HepG2 (cell line): ENCODE measurements around the gene ITGAE. TPM values are rescaled to one million over a fixed set of nuclear protein-coding genes. Genes with fewer than 3 reads are reported as not detected.

Experiments used
- ATAC-seq: fragments of 200-7000 bp; cut with Tn5 transposase; 3 replicates; pipeline ENCODE4 v1.9.1; 2020; ENCODE audit warnings: mild to moderate bottlenecking, moderate library complexity
- BruUV-seq: library from RNA; stranded (reverse); fragments of 400-500 nt; replicated peaks from 2 replicates; lab custom pipeline; 2021; lab: Mats Ljungman, UMichigan
- CTCF ChIA-PET: fragments of 300-600 bp; formaldehyde crosslinking; extraction: SDS; loops from one replicate; lab custom pipeline; 2021; ENCODE audit warnings: low total read pairs, inconsistent platforms, low intra/inter-chr PET ratio; lab: Yijun Ruan, JAX
- POLR2A ChIA-PET: fragments of 350-600 bp; sonication (Branson Sonifier 250); formaldehyde crosslinking; loops from one replicate; lab custom pipeline; 2020; ENCODE audit warnings: antibody characterized with exemption, inconsistent platforms; lab: Yijun Ruan, JAX
- DNase-seq: peaks from one replicate; pipeline ENCODE4 v3.0.0-alpha.2; 2015; ENCODE audit warnings: low spot score
- FAIRE-seq: peaks from 3 replicates; lab custom pipeline; 2011; peaks lifted over from hg19 to GRCh38; lab: Jason Lieb, UNC
- H2AFZ ChIP-seq: one replicate; pipeline ENCODE4 v1.6.1; 2011; ENCODE audit warnings: low read length, inconsistent platforms
- H3K27ac ChIP-seq: fragments of 300-600 bp; 3 replicates; pipeline ENCODE4 v1.8.0; 2011; ENCODE audit warnings: mixed run types, mild to moderate bottlenecking, mixed read lengths, low read length, inconsistent platforms; ENCODE audit not compliant: insufficient read depth; ENCODE audit errors: extremely low read length
- H3K27me3 ChIP-seq, 2 experiments: fragments of 200-600 bp in 1 of 2; 2 replicates in 1 of 2; 3 replicates in 1 of 2; pipeline versions ENCODE4 v1.6.0 to v1.8.0; 2011; ENCODE audit warnings: low read length in 2 of 2, mild to moderate bottlenecking in 2 of 2, moderate library complexity in 2 of 2, inconsistent platforms in 1 of 2; ENCODE audit not compliant: insufficient read depth in 2 of 2, control insufficient read depth in 1 of 2
- H3K36me3 ChIP-seq, 2 experiments: fragments of 200-600 bp in 1 of 2; replicated peaks in 1 of 2; 2 replicates in 1 of 2; 3 replicates in 1 of 2; pipeline versions ENCODE4 v1.5.1 to v1.8.0; 2011; ENCODE audit warnings: low read length in 2 of 2, inconsistent platforms in 1 of 2; ENCODE audit not compliant: insufficient read depth in 2 of 2, control insufficient read depth in 1 of 2
- H3K4me1 ChIP-seq: 2 replicates; pipeline ENCODE4 v1.5.1; 2012; ENCODE audit warnings: low read length, inconsistent platforms; ENCODE audit not compliant: insufficient read depth
- H3K4me2 ChIP-seq: 2 replicates; pipeline ENCODE4 v1.6.0; 2011; ENCODE audit warnings: low read depth, low read length, inconsistent platforms
- H3K4me3 ChIP-seq, 3 experiments: fragments of 200-600 bp in 1 of 3; sonication (generic), shearing (Covaris generic) in 1 of 3; replicated peaks in 1 of 3; 2 replicates each; pipeline ENCODE4 v1.5.1; 2011 to 2016; ENCODE audit warnings: low read length in 3 of 3, inconsistent platforms in 2 of 3, low read depth in 2 of 3, mild to moderate bottlenecking in 2 of 3, control low read depth in 1 of 3, mixed read lengths in 1 of 3; ENCODE audit not compliant: insufficient read depth in 1 of 3
- H3K79me2 ChIP-seq: one replicate; pipeline ENCODE4 v1.6.1; 2011; ENCODE audit warnings: low read length, inconsistent platforms; ENCODE audit not compliant: insufficient read depth
- H3K9ac ChIP-seq: 2 replicates; pipeline ENCODE4 v1.6.0; 2011; ENCODE audit warnings: mild to moderate bottlenecking, low read depth, low read length, inconsistent platforms; ENCODE audit not compliant: insufficient read depth
- H3K9me3 ChIP-seq: 2 replicates; pipeline ENCODE4 v1.5.1; 2012; ENCODE audit warnings: mild to moderate bottlenecking, low read length
- H4K20me1 ChIP-seq: 2 replicates; pipeline ENCODE4 v1.6.0; 2011; ENCODE audit warnings: inconsistent platforms, mild to moderate bottlenecking, low read length, moderate library complexity; ENCODE audit not compliant: insufficient read depth
- BRF2 ChIP-seq: sonication (generic); formaldehyde crosslinking; IDR thresholded peaks from 2 replicates; pipeline ENCODE4 v1.8.1; 2022; ENCODE audit warnings: mild to moderate bottlenecking, missing genetic modification reagents
- CAMTA2 ChIP-seq: sonication (generic); formaldehyde crosslinking; IDR thresholded peaks from 2 replicates; pipeline ENCODE4 v1.4.0; 2020; ENCODE audit warnings: mild to moderate bottlenecking, missing genetic modification reagents, borderline replicate concordance
- KDM5B ChIP-seq: sonication (generic); formaldehyde crosslinking; IDR thresholded peaks from 2 replicates; pipeline ENCODE4 v1.4.0; 2020; ENCODE audit warnings: missing genetic modification reagents, mild to moderate bottlenecking, borderline replicate concordance
- RARG ChIP-seq: sonication (generic); formaldehyde crosslinking; IDR thresholded peaks from 2 replicates; pipeline ENCODE4 v1.4.0; 2020; ENCODE audit warnings: low read depth, mild to moderate bottlenecking, missing genetic modification reagents
- STAG1 ChIP-seq: sonication (generic); formaldehyde crosslinking; IDR thresholded peaks from 2 replicates; pipeline ENCODE4 v1.4.0; 2020; ENCODE audit warnings: missing genetic modification reagents
- ZNF121 ChIP-seq: sonication (generic); formaldehyde crosslinking; IDR thresholded peaks from 2 replicates; pipeline ENCODE4 v1.5.0; 2020; ENCODE audit warnings: mild to moderate bottlenecking, missing genetic modification reagents
- ZNF687 ChIP-seq: sonication (generic); formaldehyde crosslinking; IDR thresholded peaks from 2 replicates; pipeline ENCODE4 v1.5.1; 2020; ENCODE audit warnings: mild to moderate bottlenecking, missing genetic modification reagents, moderate library complexity
- WGBS: methylation state at CpG from one replicate; pipeline ENCODE4 v1.1.6; 2017; ENCODE audit warnings: low lambda C conversion rate; 5-methylcytosine and 5-hydroxymethylcytosine counted together
- in situ Hi-C: cut with HindIII; loops from 2 replicates; pipeline ENCODE4 v1.10.0; 2017; ENCODE audit warnings: low pct_unique_long_range_greater_than_20kb; ENCODE audit not compliant: extremely low pct_ligation_motif_present
- intact Hi-C: fragments of 100-400 bp; cut with micrococcal nuclease; formaldehyde crosslinking; loops from one replicate; pipeline ENCODE4 v1.10.0; 2022; ENCODE audit not compliant: unreplicated experiment
- polyA plus RNA-seq, 8 experiments: library from polyadenylated mRNA; depleted of rRNA in 3 of 8; stranded (reverse) in 7 of 8; unstranded in 1 of 8; fragments of >200 nt; fragmentation: Illumina TruSeq in 4 of 8; extraction: Trizol in 4 of 8; gene quantifications; 2 replicates each; pipeline versions ENCODE4 v1.2.1 to v1.2.3, GENCODE V29; 2011 to 2016; ENCODE audit warnings: low read depth in 4 of 8, missing spikeins in 1 of 8, mixed read lengths in 1 of 8; ENCODE audit not compliant: insufficient read depth in 1 of 8
- total RNA-seq, 5 experiments: library from RNA; depleted of rRNA; stranded (reverse); fragments of >200 nt; fragmentation: Illumina TruSeq; extraction: Trizol; gene quantifications; 2 replicates each; pipeline ENCODE4 v1.2.3, GENCODE V29; 2016; ENCODE audit warnings: low read depth in 1 of 5
- TF ChIP-seq, protein P1 (sequence below): sonication (generic); formaldehyde crosslinking; IDR thresholded peaks from 2 replicates; pipeline ENCODE4 v1.5.0; 2020; ENCODE audit warnings: mild to moderate bottlenecking, missing genetic modification reagents, moderate library complexity

The ITGAE gene
- total and polyA plus RNA-seq, 2 of the 13 experiments (the other 11 are each of a cell fraction or from before 2014, with no cell fraction given) = 42.3 to 49.0 TPM

DNA sequence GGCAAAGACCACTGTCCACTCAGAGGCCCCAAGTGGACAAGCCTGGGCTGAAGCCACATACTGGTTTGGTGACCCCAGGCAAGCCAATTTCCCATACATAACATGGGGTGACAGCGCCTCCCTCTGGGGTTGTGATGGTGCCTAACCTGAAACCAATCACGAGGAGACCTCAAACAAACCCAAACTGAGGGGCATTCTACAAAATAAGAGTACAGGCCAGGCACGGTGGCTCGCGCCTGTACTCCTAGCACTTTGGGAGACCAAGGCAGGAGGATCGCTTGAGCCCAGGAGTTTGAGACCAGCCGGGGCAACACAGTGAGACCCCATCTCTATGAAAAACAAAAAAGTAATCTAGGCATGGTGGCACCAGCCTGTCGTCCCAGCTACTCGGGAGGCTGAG lies 108.6 kb downstream of the ITGAE start:
- ChIA-PET CTCF (no interaction called here), POLR2A (no interaction called here)
- Histone ChIP-seq H3K36me3 (no peaks in the 10 kb centered on the region), H2AFZ (no peak overlapping the region), H3K27ac (no peak overlapping the region), H3K4me3 (no peak overlapping the region), H3K9ac (no peak overlapping the region), H3K9me3 (no peaks in the 10 kb centered on the region), H4K20me1 (no peaks in the 10 kb centered on the region), H3K4me2 (no peak overlapping the region), H3K27me3 (peaks cover 0 to 22% of the 10 kb centered on the region in 2 experiments; a peak in 2 of 5 replicates), H3K79me2 (no peaks in the 10 kb centered on the region), H3K4me1 (peaks cover 17% of the 10 kb centered on the region)
- intact Hi-C loops (no loop called here), in situ Hi-C loops (no loop called here)
- WGBS = 71% methylated on average over 9 of the region's 9 CpGs
- DNase-seq = no peak
- no peak for ATAC-seq
- no peak for TF ChIP-seq KDM5B (CRISPR knock-in tag)
- TF ChIP-seq, protein P1, sequence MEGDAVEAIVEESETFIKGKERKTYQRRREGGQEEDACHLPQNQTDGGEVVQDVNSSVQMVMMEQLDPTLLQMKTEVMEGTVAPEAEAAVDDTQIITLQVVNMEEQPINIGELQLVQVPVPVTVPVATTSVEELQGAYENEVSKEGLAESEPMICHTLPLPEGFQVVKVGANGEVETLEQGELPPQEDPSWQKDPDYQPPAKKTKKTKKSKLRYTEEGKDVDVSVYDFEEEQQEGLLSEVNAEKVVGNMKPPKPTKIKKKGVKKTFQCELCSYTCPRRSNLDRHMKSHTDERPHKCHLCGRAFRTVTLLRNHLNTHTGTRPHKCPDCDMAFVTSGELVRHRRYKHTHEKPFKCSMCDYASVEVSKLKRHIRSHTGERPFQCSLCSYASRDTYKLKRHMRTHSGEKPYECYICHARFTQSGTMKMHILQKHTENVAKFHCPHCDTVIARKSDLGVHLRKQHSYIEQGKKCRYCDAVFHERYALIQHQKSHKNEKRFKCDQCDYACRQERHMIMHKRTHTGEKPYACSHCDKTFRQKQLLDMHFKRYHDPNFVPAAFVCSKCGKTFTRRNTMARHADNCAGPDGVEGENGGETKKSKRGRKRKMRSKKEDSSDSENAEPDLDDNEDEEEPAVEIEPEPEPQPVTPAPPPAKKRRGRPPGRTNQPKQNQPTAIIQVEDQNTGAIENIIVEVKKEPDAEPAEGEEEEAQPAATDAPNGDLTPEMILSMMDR (CRISPR knock-in tag) = peak; percentile 42
- TF ChIP-seq ZNF121 (CRISPR knock-in tag) = peak; percentile 71
- TF ChIP-seq CAMTA2 = no peak
- TF ChIP-seq STAG1 (CRISPR knock-in tag) = peak; percentile 27; the same call in 1 of the 2 replicates
- no TSS peak for BruUV-seq
- no peak for FAIRE-seq

- Histone ChIP-seq H3K79me2 (no peaks in the 10 kb centered on the region), H3K4me2 (no peak overlapping the region), H3K9me3 (no peaks in the 10 kb centered on the region), H2AFZ (no peak overlapping the region), H3K27ac (no peak overlapping the region), H3K9ac (no peak overlapping the region), H3K36me3 (no peaks in the 10 kb centered on the region), H3K27me3 (peaks cover 0 to 17% of the 10 kb centered on the region in 2 experiments; a peak in 2 of 5 replicates), H3K4me1 (peaks cover 17% of the 10 kb centered on the region), H3K4me3 (no peak overlapping the region), H4K20me1 (no peaks in the 10 kb centered on the region)
- no TSS peak for BruUV-seq
- CTCF ChIA-PET = no interaction called here
- POLR2A ChIA-PET = interaction anchor here (0.7 kb wide), 1 partner anchor 1180 kb away, joined by 4 read pairs; the partner anchor contains the start of gene METTL16
- intact Hi-C loops (no loop called here), in situ Hi-C loops (no loop called here)
- no peak for FAIRE-seq
- no peak for DNase-seq
- ATAC-seq = peak; percentile 17; the same call in 1 of the 3 replicates
- WGBS = 73% methylated on average over 13 of the region's 16 CpGs
- TF ChIP-seq BRF2 (CRISPR knock-in tag) = no peak
- no peak for TF ChIP-seq RARG (CRISPR knock-in tag)
- TF ChIP-seq ZNF687 = peak; percentile 9; the same call in 1 of the 2 replicates
Measured at GRCh38 chr17:3691617-3692067, 109.3 kb downstream of the ITGAE start.
